ENCODE results near the gene GLE1.
"Not testable (repeated sequence)": the region's sequence is repeated elsewhere in the genome, so short reads cannot be mapped to it uniquely, and the experiment has no call there.

Gene GLE1

DNA sequence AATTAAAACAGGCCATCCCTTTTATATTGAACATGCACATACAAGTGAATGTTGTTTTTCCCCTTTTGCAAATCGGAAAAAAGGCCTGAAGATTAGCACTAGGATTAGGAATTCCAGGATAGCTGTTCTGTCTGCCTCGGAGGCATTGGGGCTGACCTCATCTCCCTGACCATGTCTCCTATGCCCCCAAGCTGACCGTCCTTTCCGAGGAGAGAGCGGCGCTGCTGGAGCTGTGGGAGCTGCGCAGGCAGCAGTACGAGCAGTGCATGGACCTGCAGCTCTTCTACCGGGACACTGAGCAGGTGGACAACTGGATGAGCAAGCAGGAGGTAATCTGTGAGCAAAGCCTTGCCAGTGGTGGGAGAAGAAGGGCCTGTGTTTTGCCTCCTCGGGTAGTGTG is 76.2 kb downstream of the GLE1 start:
- TF ChIP-seq PPARA (CRISPR knock-in tag; IDR thresholded peaks at IDR 0.05; ENCODE audit: borderline replicate concordance) (no peak), ZFP3 (CRISPR knock-in tag; IDR thresholded peaks at IDR 0.05) (no peak), SNAI2 (CRISPR knock-in tag; IDR thresholded peaks at IDR 0.05) (no peak), ZNF8 (CRISPR knock-in tag; IDR thresholded peaks at IDR 0.05) (no peak), ZC3H10 (CRISPR knock-in tag; IDR thresholded peaks at IDR 0.05) (no peak), OSR1 (CRISPR knock-in tag; IDR thresholded peaks at IDR 0.05) (no peak), BACH2 (CRISPR knock-in tag; IDR thresholded peaks at IDR 0.05; ENCODE audit: borderline replicate concordance) (no peak), ESRRG (CRISPR knock-in tag; IDR thresholded peaks at IDR 0.05) (no peak), ISL1 (CRISPR knock-in tag; IDR thresholded peaks at IDR 0.05) (no peak), ARNTL (CRISPR knock-in tag; IDR thresholded peaks at IDR 0.05; ENCODE audit: borderline replicate concordance, low read depth) (no peak), CSDC2 (CRISPR knock-in tag; IDR thresholded peaks at IDR 0.05) (no peak), ZNF565 (CRISPR knock-in tag; conservative IDR thresholded peaks at IDR 0.05; ENCODE audit: low read depth) (no peak), ZFP30 (CRISPR knock-in tag; IDR thresholded peaks at IDR 0.05) (no peak), TCF4 (CRISPR knock-in tag; IDR thresholded peaks at IDR 0.05; ENCODE audit: borderline replicate concordance) (no peak), ZNF70 (CRISPR knock-in tag; IDR thresholded peaks at IDR 0.05) (no peak)
- TF ChIP-seq, protein P1, sequence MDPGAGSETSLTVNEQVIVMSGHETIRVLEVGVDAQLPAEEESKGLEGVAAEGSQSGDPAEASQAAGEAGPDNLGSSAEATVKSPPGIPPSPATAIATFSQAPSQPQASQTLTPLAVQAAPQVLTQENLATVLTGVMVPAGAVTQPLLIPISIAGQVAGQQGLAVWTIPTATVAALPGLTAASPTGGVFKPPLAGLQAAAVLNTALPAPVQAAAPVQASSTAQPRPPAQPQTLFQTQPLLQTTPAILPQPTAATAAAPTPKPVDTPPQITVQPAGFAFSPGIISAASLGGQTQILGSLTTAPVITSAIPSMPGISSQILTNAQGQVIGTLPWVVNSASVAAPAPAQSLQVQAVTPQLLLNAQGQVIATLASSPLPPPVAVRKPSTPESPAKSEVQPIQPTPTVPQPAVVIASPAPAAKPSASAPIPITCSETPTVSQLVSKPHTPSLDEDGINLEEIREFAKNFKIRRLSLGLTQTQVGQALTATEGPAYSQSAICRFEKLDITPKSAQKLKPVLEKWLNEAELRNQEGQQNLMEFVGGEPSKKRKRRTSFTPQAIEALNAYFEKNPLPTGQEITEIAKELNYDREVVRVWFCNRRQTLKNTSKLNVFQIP (CRISPR knock-in tag; IDR thresholded peaks at IDR 0.05; ENCODE audit: borderline replicate concordance, low read depth) = no peak
- TF ChIP-seq, protein P2, sequence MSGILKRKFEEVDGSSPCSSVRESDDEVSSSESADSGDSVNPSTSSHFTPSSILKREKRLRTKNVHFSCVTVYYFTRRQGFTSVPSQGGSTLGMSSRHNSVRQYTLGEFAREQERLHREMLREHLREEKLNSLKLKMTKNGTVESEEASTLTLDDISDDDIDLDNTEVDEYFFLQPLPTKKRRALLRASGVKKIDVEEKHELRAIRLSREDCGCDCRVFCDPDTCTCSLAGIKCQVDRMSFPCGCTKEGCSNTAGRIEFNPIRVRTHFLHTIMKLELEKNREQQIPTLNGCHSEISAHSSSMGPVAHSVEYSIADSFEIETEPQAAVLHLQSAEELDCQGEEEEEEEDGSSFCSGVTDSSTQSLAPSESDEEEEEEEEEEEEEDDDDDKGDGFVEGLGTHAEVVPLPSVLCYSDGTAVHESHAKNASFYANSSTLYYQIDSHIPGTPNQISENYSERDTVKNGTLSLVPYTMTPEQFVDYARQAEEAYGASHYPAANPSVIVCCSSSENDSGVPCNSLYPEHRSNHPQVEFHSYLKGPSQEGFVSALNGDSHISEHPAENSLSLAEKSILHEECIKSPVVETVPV (CRISPR knock-in tag; IDR thresholded peaks at IDR 0.05) = no peak
- TF ChIP-seq, protein P3, sequence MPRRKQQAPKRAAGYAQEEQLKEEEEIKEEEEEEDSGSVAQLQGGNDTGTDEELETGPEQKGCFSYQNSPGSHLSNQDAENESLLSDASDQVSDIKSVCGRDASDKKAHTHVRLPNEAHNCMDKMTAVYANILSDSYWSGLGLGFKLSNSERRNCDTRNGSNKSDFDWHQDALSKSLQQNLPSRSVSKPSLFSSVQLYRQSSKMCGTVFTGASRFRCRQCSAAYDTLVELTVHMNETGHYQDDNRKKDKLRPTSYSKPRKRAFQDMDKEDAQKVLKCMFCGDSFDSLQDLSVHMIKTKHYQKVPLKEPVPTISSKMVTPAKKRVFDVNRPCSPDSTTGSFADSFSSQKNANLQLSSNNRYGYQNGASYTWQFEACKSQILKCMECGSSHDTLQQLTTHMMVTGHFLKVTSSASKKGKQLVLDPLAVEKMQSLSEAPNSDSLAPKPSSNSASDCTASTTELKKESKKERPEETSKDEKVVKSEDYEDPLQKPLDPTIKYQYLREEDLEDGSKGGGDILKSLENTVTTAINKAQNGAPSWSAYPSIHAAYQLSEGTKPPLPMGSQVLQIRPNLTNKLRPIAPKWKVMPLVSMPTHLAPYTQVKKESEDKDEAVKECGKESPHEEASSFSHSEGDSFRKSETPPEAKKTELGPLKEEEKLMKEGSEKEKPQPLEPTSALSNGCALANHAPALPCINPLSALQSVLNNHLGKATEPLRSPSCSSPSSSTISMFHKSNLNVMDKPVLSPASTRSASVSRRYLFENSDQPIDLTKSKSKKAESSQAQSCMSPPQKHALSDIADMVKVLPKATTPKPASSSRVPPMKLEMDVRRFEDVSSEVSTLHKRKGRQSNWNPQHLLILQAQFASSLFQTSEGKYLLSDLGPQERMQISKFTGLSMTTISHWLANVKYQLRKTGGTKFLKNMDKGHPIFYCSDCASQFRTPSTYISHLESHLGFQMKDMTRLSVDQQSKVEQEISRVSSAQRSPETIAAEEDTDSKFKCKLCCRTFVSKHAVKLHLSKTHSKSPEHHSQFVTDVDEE (CRISPR knock-in tag; IDR thresholded peaks at IDR 0.05) = no peak
- TF ChIP-seq, protein P4, sequence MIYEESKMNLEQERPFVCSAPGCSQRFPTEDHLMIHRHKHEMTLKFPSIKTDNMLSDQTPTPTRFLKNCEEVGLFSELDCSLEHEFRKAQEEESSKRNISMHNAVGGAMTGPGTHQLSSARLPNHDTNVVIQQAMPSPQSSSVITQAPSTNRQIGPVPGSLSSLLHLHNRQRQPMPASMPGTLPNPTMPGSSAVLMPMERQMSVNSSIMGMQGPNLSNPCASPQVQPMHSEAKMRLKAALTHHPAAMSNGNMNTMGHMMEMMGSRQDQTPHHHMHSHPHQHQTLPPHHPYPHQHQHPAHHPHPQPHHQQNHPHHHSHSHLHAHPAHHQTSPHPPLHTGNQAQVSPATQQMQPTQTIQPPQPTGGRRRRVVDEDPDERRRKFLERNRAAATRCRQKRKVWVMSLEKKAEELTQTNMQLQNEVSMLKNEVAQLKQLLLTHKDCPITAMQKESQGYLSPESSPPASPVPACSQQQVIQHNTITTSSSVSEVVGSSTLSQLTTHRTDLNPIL (CRISPR knock-in tag; IDR thresholded peaks at IDR 0.05; ENCODE audit: low read depth) = no peak
- TF ChIP-seq, protein P5, sequence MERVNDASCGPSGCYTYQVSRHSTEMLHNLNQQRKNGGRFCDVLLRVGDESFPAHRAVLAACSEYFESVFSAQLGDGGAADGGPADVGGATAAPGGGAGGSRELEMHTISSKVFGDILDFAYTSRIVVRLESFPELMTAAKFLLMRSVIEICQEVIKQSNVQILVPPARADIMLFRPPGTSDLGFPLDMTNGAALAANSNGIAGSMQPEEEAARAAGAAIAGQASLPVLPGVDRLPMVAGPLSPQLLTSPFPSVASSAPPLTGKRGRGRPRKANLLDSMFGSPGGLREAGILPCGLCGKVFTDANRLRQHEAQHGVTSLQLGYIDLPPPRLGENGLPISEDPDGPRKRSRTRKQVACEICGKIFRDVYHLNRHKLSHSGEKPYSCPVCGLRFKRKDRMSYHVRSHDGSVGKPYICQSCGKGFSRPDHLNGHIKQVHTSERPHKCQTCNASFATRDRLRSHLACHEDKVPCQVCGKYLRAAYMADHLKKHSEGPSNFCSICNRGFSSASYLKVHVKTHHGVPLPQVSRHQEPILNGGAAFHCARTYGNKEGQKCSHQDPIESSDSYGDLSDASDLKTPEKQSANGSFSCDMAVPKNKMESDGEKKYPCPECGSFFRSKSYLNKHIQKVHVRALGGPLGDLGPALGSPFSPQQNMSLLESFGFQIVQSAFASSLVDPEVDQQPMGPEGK (CRISPR knock-in tag; IDR thresholded peaks at IDR 0.05; ENCODE audit: borderline replicate concordance) = no peak
- no peak for ATAC-seq

DNA sequence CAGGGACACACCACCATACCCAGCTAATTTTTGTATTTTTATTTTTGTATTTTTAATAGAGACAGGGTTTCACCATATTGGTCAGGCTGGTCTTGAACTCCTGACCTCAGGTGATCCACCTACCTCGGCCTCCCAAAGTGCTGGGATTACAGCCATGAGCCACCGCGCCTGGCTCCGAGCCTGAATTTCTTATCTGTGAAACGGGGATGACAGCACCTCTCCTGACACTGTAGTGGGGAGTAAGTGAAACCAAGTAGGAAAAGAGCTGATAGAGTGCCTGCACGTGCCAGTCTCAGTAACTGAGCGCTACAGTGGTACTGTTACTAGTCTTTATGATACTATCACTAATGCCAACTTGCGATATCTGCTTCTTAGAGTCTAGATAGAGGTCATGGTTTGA is 80.6 kb downstream of the GLE1 start:
- not testable (repeated sequence) for ATAC-seq

DNA sequence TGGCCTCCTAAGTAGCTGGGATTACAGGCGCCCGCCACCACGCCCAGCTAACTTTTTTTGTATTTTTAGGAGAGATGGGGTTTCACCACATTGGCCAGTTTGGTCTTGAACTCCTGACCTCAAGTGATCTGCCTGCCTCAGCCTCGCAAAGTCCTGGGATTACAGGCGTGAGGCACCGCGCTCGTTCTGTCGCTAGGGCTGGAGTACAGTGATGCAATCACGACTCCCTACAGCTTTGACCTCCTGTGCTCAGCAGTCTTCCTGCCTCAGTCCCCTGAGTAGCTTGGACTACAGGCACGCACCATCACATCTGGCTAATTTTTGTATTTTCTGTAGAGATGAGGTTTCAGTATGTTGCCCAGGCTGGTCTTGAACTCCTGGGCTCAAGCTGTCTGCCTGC is 82.4 kb downstream of the GLE1 start:
- ATAC-seq = not testable (repeated sequence)

DNA sequence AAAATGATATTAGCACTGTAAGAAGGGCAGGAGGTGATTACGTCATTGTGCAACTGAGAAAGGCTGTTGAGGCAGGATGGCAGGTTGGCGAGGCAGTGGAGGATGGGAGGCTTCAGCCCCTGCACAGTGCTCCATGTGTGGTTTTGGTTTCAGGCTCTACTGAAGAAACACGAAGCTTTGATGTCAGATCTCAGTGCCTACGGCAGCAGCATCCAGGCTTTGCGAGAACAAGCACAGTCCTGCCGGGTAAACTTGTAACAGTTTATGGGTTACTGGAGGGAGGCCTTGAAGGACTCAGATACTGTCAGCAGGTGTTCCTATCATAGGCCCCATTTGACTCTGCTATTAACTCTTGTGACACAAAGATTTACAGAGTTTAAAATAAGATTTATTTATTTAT is 82.9 kb downstream of the GLE1 start:
- ATAC-seq = no peak
- TF ChIP-seq ESRRG (CRISPR knock-in tag; IDR thresholded peaks at IDR 0.05) = no peak
